HG02763 (cell line): ENCODE measurements around the gene MED15.
"Not testable (repeated sequence)": the region's sequence is repeated elsewhere in the genome, so short reads cannot be mapped to it uniquely, and the experiment has no call there.

Source experiments
- ATAC-seq: cut with Tn5 transposase; IDR thresholded peaks from one replicate; pipeline ENCODE4 v1.9.1; 2021; ENCODE audit warnings: mild to moderate bottlenecking, moderate library complexity; ENCODE audit not compliant: unreplicated experiment

Gene MED15

GRCh38 chr22:20581503-20582170 lies 74.2 kb downstream of the MED15 start:
- no peak for ATAC-seq

GRCh38 chr22:20582171-20582511 lies 74.7 kb downstream of the MED15 start:
- ATAC-seq: no peak

- no peak for ATAC-seq
Measured at GRCh38 chr22:20582520-20583361, 75.3 kb downstream of the MED15 start.

GRCh38 chr22:20583471-20583922 lies 76.1 kb downstream of the MED15 start:
- no peak for ATAC-seq

GRCh38 chr22:20584029-20584871 lies 76.8 kb downstream of the MED15 start:
- no peak for ATAC-seq

GRCh38 chr22:20584872-20585638 lies 77.6 kb downstream of the MED15 start:
- ATAC-seq: no peak

- ATAC-seq: no peak
Measured at GRCh38 chr22:20585639-20586402, 78.4 kb downstream of the MED15 start.

- ATAC-seq: no peak
Measured at GRCh38 chr22:20586403-20586745, 79.0 kb downstream of the MED15 start.

GRCh38 chr22:20587206-20587958 lies 80.0 kb downstream of the MED15 start:
- ATAC-seq: no peak

GRCh38 chr22:20588092-20588842 lies 80.9 kb downstream of the MED15 start:
- ATAC-seq: no peak

GRCh38 chr22:20588843-20589581 lies 81.6 kb downstream of the MED15 start:
- ATAC-seq: no peak

GRCh38 chr22:20589614-20590476 lies 82.4 kb downstream of the MED15 start:
- no peak for ATAC-seq

- no peak for ATAC-seq
Measured at GRCh38 chr22:20590477-20591294, 83.3 kb downstream of the MED15 start.

- no peak for ATAC-seq
Measured at GRCh38 chr22:20591295-20591645, 83.9 kb downstream of the MED15 start.

GRCh38 chr22:20591660-20592310 lies 84.4 kb downstream of the MED15 start:
- no peak for ATAC-seq

GRCh38 chr22:20594038-20594437 lies 86.6 kb downstream of the MED15 start:
- not testable (repeated sequence) for ATAC-seq
